DMS153 treated with DMSO at 0.1 percent for 48 hours (cell line): ENCODE measurements around the gene STAC.

Experiments
- DNase-seq: peaks from one replicate; lab custom pipeline; 2025; ENCODE audit not compliant: unreplicated experiment; lab: John Stamatoyannopoulos, UW

The STAC gene

GRCh38 chr3:36511791-36512486 lies 131.6 kb downstream of the STAC start:
- DNase-seq: no peak

GRCh38 chr3:36512555-36512954 lies 132.3 kb downstream of the STAC start:
- no peak for DNase-seq

GRCh38 chr3:36514171-36514570 lies 133.9 kb downstream of the STAC start:
- DNase-seq: no peak

GRCh38 chr3:36519682-36520081 lies 139.4 kb downstream of the STAC start:
- no peak for DNase-seq

GRCh38 chr3:36520241-36521006 lies 140.1 kb downstream of the STAC start:
- DNase-seq: no peak

GRCh38 chr3:36521007-36521379 lies 140.7 kb downstream of the STAC start:
- no peak for DNase-seq

- DNase-seq: no peak
Measured at GRCh38 chr3:36524560-36524959, 144.3 kb downstream of the STAC start.

GRCh38 chr3:36525115-36525801 lies 145.0 kb downstream of the STAC start:
- DNase-seq: no peak

GRCh38 chr3:36538136-36538749 lies 157.9 kb downstream of the STAC start:
- no peak for DNase-seq

- DNase-seq: no peak
Measured at GRCh38 chr3:36540888-36541518, 160.7 kb downstream of the STAC start.

GRCh38 chr3:36542186-36542585 lies 161.9 kb downstream of the STAC start:
- no peak for DNase-seq

- DNase-seq: no peak
Measured at GRCh38 chr3:36543276-36543997, 163.1 kb downstream of the STAC start.

- no peak for DNase-seq
Measured at GRCh38 chr3:36546226-36546625, 165.9 kb downstream of the STAC start.

- no peak for DNase-seq
Measured at GRCh38 chr3:36548712-36549111, 168.4 kb downstream of the STAC start.

- DNase-seq: no peak
Measured at GRCh38 chr3:36557021-36557707, 176.9 kb downstream of the STAC start.

GRCh38 chr3:36557708-36558421 lies 177.6 kb downstream of the STAC start:
- DNase-seq: no peak

- no peak for DNase-seq
Measured at GRCh38 chr3:36558961-36559360, 178.7 kb downstream of the STAC start.

GRCh38 chr3:36560685-36561084 lies 180.4 kb downstream of the STAC start:
- DNase-seq: no peak

- DNase-seq: no peak
Measured at GRCh38 chr3:36561601-36562000, 181.3 kb downstream of the STAC start.
